Measurements from ENCODE around the gene CCL5. TPM values are rescaled to one million over a fixed set of nuclear protein-coding genes. Genes with fewer than 3 reads are reported as not detected.
A peak's percentile ranks its signal among the peaks of the same experiment; 100 is the strongest.
"Not testable (repeated sequence)": the region's sequence is repeated elsewhere in the genome, so short reads cannot be mapped to it uniquely, and the experiment has no call there.

Gene CCL5
- total RNA-seq, 2 experiments from 2014 or later: 156 to 158 TPM

- H3K4me3 Mint-ChIP-seq: peak overlapping the region; percentile 63
- H3K36me3 Mint-ChIP-seq (ENCODE audit: low read depth): peaks cover 5% of the 10 kb centered on the region
- H3K27ac Mint-ChIP-seq: peak overlapping the region; percentile 83
- POLR2A ChIA-PET: interaction anchor here (0.8 to 17.7 kb wide), 3 partner anchors 23 to 33 kb away, joined by 3 to 239 read pairs (median 4); partner anchors contain the start of genes CCL5 and RDM1
- no peaks in the 10 kb centered on the region for H3K27me3 Mint-ChIP-seq
- H3K4me1 Mint-ChIP-seq (ENCODE audit: low read depth): peaks cover 56% of the 10 kb centered on the region
- CTCF ChIA-PET: interaction anchor here (0.9 to 2.2 kb wide), 6 partner anchors 10 to 171 kb away, joined by 3 to 10 read pairs (median 4); partner anchors contain the start of gene CCL5
- DNase-seq (peak; percentile 24), ATAC-seq (no peak)
- no peaks in the 10 kb centered on the region for H3K9me3 Mint-ChIP-seq
- intact Hi-C loops (cut with micrococcal nuclease): no loop called here
- no peak for TF ChIP-seq CTCF (IDR thresholded peaks at IDR 0.05)
Measured at GRCh38 chr17:35900708-35901480, 20.7 kb upstream of the CCL5 start.

GRCh38 chr17:35900280-35900679 is 20.1 kb upstream of the CCL5 start:
- ChIA-PET POLR2A (interaction anchor here (0.8 to 17.7 kb wide), 3 partner anchors 10 to 34 kb away, joined by 3 to 239 read pairs (median 11); partner anchors contain the start of gene CCL5), CTCF (interaction anchor here (1.0 to 2.2 kb wide), 4 partner anchors 11 to 172 kb away, joined by 3 to 10 read pairs (median 5); partner anchors contain the start of gene CCL5)
- intact Hi-C loops (cut with micrococcal nuclease): no loop called here
- Mint-ChIP-seq H3K4me1 (ENCODE audit: low read depth) (peaks cover 62% of the 10 kb centered on the region), H3K27me3 (no peaks in the 10 kb centered on the region), H3K9me3 (no peaks in the 10 kb centered on the region), H3K4me3 (peak overlapping the region; percentile 63), H3K36me3 (ENCODE audit: low read depth) (peaks cover 5% of the 10 kb centered on the region), H3K27ac (peak overlapping the region; percentile 83)
- DNase-seq (peak; percentile 56), ATAC-seq (peak; percentile 14)
- no peak for TF ChIP-seq CTCF (IDR thresholded peaks at IDR 0.05)

- intact Hi-C loops (cut with micrococcal nuclease): loop anchor here (10.0 kb wide), 1 partner anchor 196 kb away; the partner anchor contains the start of gene CCL3
- ATAC-seq (peak; percentile 71), DNase-seq (peak; percentile 85)
- Mint-ChIP-seq H3K36me3 (ENCODE audit: low read depth) (peaks cover 5% of the 10 kb centered on the region), H3K27me3 (no peaks in the 10 kb centered on the region), H3K4me1 (ENCODE audit: low read depth) (peaks cover 69% of the 10 kb centered on the region), H3K27ac (peak overlapping the region; percentile 83), H3K9me3 (no peaks in the 10 kb centered on the region), H3K4me3 (peak overlapping the region; percentile 63)
- ChIA-PET CTCF (interaction anchor here (1.0 to 1.6 kb wide), 3 partner anchors 19 to 49 kb away, joined by 3 to 8 read pairs (median 4); no protein-coding TSS in a partner anchor), POLR2A (interaction anchor here (0.8 to 17.7 kb wide), 12 partner anchors 8 to 172 kb away, joined by 3 to 239 read pairs (median 3); partner anchors contain the start of genes CCL5 and TAF15)
- TF ChIP-seq CTCF (IDR thresholded peaks at IDR 0.05): no peak
Measured at GRCh38 chr17:35898283-35899070, 18.3 kb upstream of the CCL5 start.

DNA sequence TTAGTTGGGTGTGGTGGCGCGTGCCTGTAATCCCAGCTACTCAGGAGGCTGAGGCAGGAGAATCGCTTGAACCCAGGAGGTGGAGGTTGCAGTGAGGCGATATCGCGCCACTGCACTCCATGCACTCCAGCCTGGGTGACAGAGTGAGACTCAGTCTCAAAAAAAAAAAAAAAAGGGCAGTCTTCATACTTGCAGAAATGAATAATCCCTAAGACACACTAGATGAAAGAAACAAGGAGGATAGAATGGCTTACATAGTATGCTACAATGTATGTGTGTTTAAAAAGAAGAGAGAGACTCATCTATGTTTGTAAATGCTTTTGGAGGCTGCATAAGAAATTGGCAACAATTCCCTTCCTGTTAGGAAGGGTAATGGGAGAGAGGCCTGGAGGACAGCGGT is 17.6 kb upstream of the CCL5 start:
- peaks cover 68% of the 10 kb centered on the region for H3K4me1 Mint-ChIP-seq (ENCODE audit: low read depth)
- H3K36me3 Mint-ChIP-seq (ENCODE audit: low read depth); H3K27me3 Mint-ChIP-seq; H3K9me3 Mint-ChIP-seq: not testable (repeated sequence)
- peak; percentile 32 for ATAC-seq
- CTCF ChIA-PET: interaction anchor here (1.0 kb wide), 1 partner anchor 19 kb away, joined by 4 read pairs; no protein-coding TSS in a partner anchor
- POLR2A ChIA-PET: interaction anchor here (0.9 to 17.7 kb wide), 9 partner anchors 7 to 173 kb away, joined by 3 to 239 read pairs (median 3); partner anchors contain the start of genes CCL5 and TAF15
- peak overlapping the region; percentile 83 for H3K27ac Mint-ChIP-seq
- intact Hi-C loops (cut with micrococcal nuclease): loop anchor here (10.0 kb wide), 1 partner anchor 197 kb away; the partner anchor contains the start of gene CCL3
- H3K4me3 Mint-ChIP-seq: peak overlapping the region; percentile 63
- peak; percentile 26 for DNase-seq

Measured in activated CD8-positive, alpha-beta T cell treated with anti-CD3 and anti-CD28 coated beads for 36 hours (primary cell).